NCI-H2171 treated with DMSO at 0.1 percent for 48 hours (cell line): Measurements from ENCODE around the gene ZNF772.
A peak's percentile ranks its signal among the peaks of the same experiment; 100 is the strongest.

Experiments used
- DNase-seq: peaks from one replicate; lab custom pipeline; 2025; lab: John Stamatoyannopoulos, UW

ZNF772 gene

GRCh38 chr19:57435062-57435978 is 42.0 kb downstream of the ZNF772 start, which contains the start of gene ZNF749:
TSS of gene ZNF749 (plus strand) at chr19:57435325. CDS start at chr19:57435579, 254 bp downstream.
- peak; percentile 99 for DNase-seq

- no peak for DNase-seq
Observed at GRCh38 chr19:57434386-57435061, 42.8 kb downstream of the ZNF772 start.

GRCh38 chr19:57421037-57421436 is 56.3 kb downstream of the ZNF772 start:
- no peak for DNase-seq

- no peak for DNase-seq
Observed at GRCh38 chr19:57419439-57419838, 57.9 kb downstream of the ZNF772 start.
